ENCODE data around the gene TMEM79.

DNA sequence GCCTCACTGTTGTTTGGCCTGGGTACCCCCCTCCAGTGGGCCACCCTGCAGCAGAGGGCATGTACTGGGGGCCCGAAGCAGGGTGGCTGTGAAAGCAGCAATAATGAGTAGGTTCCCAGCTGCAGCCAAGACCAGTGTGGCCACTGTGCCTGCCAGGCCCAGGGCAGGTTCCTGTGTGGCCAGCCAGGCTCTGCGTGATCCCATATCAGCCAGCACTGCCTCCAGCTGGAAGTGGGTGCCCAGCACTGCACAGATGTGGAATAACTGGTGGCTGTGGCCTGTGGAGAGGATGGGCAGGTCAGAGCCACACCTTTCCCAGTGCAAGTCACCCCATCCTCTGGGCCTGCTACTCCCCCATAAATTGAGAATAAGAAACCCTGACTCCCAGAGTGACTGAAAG, 40.0 kb upstream of the TMEM79 start:
- TF ChIP-seq CTCF (IDR thresholded peaks at IDR 0.05) (no peak), ZFX (IDR thresholded peaks at IDR 0.05; ENCODE audit: borderline replicate concordance) (no peak)
